Progenitor cell of endocrine pancreas (in vitro differentiated cells): ENCODE measurements around the gene TMC6. TPM values are rescaled to one million over a fixed set of nuclear protein-coding genes. Genes with fewer than 3 reads are reported as not detected.

Source experiments
- DNase-seq: peaks from one replicate; pipeline ENCODE4 v3.0.0; 2021; ENCODE audit warnings: low spot score; ENCODE audit not compliant: unreplicated experiment
- H3K27ac Mint-ChIP-seq: 2 replicates; pipeline ENCODE4 v1.8.0; 2021; ENCODE audit warnings: mild to moderate bottlenecking, moderate library complexity, mixed read lengths
- H3K27me3 Mint-ChIP-seq: 2 replicates; pipeline ENCODE4 v1.8.0; 2021; ENCODE audit warnings: mixed read lengths
- H3K36me3 Mint-ChIP-seq: 2 replicates; pipeline ENCODE4 v1.8.0; 2022; ENCODE audit warnings: mixed read lengths; ENCODE audit not compliant: insufficient read depth
- H3K4me1 Mint-ChIP-seq: 2 replicates; pipeline ENCODE4 v1.8.0; 2021; ENCODE audit warnings: low read depth, mixed read lengths
- H3K4me3 Mint-ChIP-seq: 2 replicates; pipeline ENCODE4 v1.8.0; 2021; ENCODE audit warnings: low read depth, mild to moderate bottlenecking, moderate library complexity, mixed read lengths
- H3K9me3 Mint-ChIP-seq: 2 replicates; pipeline ENCODE4 v1.8.0; 2021; ENCODE audit warnings: low read depth, mixed read lengths
- total RNA-seq: library from RNA; stranded (reverse); gene quantifications from 2 replicates; pipeline ENCODE4 v1.2.1, GENCODE V29; 2021
- TF ChIP-seq, protein P1 (sequence below): fragments of 200-600 bp; sonication (generic); IDR thresholded peaks from one replicate; pipeline ENCODE4 v1.5.0; 2021; ENCODE audit warnings: antibody characterized with exemption, mild to moderate bottlenecking; ENCODE audit not compliant: unreplicated experiment

Gene TMC6
- total RNA-seq, 1 donor from 2014 or later, result 134 TPM

DNA sequence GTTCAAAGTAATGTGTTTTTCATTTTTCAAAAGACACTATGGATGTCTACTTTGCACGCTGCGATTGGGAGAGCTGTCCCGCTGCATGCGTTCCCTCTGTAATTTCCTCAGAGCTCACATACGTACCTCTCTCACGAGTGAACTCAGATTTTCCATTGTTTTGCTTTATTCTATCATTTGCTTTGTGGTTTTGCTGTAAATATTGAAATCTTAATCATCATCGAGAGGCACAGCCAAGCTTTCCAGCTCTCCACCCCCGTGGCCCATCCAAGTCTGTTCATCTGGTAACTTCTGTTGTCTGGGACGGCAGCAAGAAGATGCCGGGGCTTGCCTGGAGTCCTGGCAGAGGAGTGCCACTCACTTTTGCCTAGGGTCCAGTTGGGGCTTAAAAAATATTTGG, 21.1 kb downstream of the TMC6 start:
- DNase-seq, result no peak
- Mint-ChIP-seq H3K36me3 (peaks cover 21% of the 10 kb centered on the region), H3K4me3 (no peak overlapping the region), H3K9me3 (no peaks in the 10 kb centered on the region), H3K27ac (no peak overlapping the region), H3K4me1 (peaks cover 1% of the 10 kb centered on the region), H3K27me3 (no peaks in the 10 kb centered on the region)
- TF ChIP-seq, protein P1, sequence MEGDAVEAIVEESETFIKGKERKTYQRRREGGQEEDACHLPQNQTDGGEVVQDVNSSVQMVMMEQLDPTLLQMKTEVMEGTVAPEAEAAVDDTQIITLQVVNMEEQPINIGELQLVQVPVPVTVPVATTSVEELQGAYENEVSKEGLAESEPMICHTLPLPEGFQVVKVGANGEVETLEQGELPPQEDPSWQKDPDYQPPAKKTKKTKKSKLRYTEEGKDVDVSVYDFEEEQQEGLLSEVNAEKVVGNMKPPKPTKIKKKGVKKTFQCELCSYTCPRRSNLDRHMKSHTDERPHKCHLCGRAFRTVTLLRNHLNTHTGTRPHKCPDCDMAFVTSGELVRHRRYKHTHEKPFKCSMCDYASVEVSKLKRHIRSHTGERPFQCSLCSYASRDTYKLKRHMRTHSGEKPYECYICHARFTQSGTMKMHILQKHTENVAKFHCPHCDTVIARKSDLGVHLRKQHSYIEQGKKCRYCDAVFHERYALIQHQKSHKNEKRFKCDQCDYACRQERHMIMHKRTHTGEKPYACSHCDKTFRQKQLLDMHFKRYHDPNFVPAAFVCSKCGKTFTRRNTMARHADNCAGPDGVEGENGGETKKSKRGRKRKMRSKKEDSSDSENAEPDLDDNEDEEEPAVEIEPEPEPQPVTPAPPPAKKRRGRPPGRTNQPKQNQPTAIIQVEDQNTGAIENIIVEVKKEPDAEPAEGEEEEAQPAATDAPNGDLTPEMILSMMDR, result no peak

DNA sequence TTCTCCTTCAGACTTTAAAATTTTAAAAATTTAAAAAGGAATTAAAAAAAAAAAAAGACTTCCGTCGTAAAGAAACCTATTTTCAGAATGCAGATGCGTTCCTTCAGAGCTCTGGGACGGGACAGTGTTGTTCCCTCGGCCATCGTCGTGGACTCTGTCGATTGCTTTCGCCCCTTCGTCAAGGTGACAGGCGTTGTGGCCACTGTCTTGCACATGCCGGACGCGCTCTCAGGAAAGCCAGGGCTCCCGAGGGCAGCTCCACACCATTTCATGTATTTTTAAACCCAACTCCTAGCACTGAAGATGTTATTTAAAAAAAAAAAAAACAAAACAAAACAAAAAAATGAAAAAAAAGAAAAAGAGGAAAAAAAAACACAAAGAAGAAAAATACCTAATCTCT, 22.3 kb downstream of the TMC6 start:
- Mint-ChIP-seq H3K36me3 (peaks cover 30% of the 10 kb centered on the region), H3K9me3 (peaks cover 6% of the 10 kb centered on the region), H3K27me3 (no peaks in the 10 kb centered on the region), H3K4me3 (no peak overlapping the region), H3K27ac (peak overlapping the region; percentile 62), H3K4me1 (peaks cover 1% of the 10 kb centered on the region)
- no peak for DNase-seq
- TF ChIP-seq, protein P1, result no peak

GRCh38 chr17:78105551-78105950, 23.0 kb downstream of the TMC6 start:
- peaks cover 32% of the 10 kb centered on the region for H3K36me3 Mint-ChIP-seq
- H3K4me1 Mint-ChIP-seq, result peaks cover 1% of the 10 kb centered on the region
- TF ChIP-seq, protein P1, result no peak
- no peak overlapping the region for H3K27ac Mint-ChIP-seq
- H3K27me3 Mint-ChIP-seq, result no peaks in the 10 kb centered on the region
- H3K9me3 Mint-ChIP-seq, result peaks cover 9% of the 10 kb centered on the region
- no peak for DNase-seq
- H3K4me3 Mint-ChIP-seq, result no peak overlapping the region

DNA sequence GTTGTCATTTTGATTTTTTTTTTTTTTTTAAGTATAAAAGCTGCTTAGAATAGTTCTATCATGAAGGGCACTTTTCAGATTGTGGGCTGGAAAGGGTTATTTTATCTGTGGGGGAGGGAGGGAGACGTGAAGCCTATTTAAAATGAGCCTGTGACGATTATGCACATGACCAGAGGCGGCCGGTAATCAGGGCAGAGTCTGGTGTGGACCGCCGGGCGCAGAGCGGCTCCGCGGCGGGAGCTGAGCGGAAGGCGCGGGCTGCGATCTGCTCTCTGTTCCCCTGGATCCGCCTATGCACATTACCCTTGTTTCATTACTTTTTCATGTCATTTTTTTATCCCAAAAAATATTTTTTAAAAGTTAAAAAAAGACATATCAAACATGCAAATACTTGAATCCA, 23.5 kb downstream of the TMC6 start:
- no peaks in the 10 kb centered on the region for H3K27me3 Mint-ChIP-seq
- no peak overlapping the region for H3K4me3 Mint-ChIP-seq
- peaks cover 1% of the 10 kb centered on the region for H3K4me1 Mint-ChIP-seq
- DNase-seq, result no peak
- peaks cover 9% of the 10 kb centered on the region for H3K9me3 Mint-ChIP-seq
- H3K36me3 Mint-ChIP-seq, result peaks cover 33% of the 10 kb centered on the region
- TF ChIP-seq, protein P1, result no peak
- H3K27ac Mint-ChIP-seq, result peak overlapping the region; percentile 49

DNA sequence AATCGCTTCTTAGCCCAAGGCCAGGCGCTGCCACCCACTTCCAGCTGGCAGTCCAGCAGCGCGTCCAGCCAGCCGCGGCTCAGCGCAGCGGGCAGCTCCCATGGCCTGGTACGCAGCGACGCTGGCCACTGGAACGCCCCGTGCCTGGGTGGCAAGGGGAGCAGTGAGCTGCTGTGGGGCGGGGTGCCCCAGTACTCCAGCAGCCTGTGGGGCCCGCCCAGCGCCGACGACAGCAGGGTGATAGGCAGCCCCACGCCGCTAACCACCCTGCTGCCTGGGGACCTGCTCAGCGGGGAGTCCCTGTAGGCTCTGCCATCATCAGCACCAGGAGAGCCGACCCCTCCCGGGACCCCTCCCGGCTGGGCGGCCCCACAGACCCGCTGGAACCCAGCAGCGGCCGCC, 24.0 kb downstream of the TMC6 start:
- TF ChIP-seq, protein P1, result no peak
- peaks cover 37% of the 10 kb centered on the region for H3K36me3 Mint-ChIP-seq
- no peak overlapping the region for H3K4me3 Mint-ChIP-seq
- DNase-seq, result no peak
- H3K4me1 Mint-ChIP-seq, result peaks cover 1% of the 10 kb centered on the region
- H3K27ac Mint-ChIP-seq, result no peak overlapping the region
- H3K9me3 Mint-ChIP-seq, result peaks cover 15% of the 10 kb centered on the region
- H3K27me3 Mint-ChIP-seq, result no peaks in the 10 kb centered on the region
